GM13976 (cell line): ENCODE data around the gene STARD10.

ENCODE experiments used
- DNase-seq: peaks from one replicate; pipeline ENCODE4 v3.0.0; 2012; ENCODE audit warnings: low spot score
- CTCF ChIP-seq: IDR thresholded peaks from 2 replicates; pipeline ENCODE4 v1.5.1; 2012; ENCODE audit warnings: borderline replicate concordance, mild to moderate bottlenecking; ENCODE audit not compliant: insufficient read depth; ENCODE audit errors: extremely low read depth, missing control alignments, control extremely low read depth
- in situ Hi-C: fragments of 300-500 bp; cut with MboI; formaldehyde crosslinking; loops from one replicate; pipeline ENCODE4 v1.12.0; 2022; ENCODE audit warnings: low sequenced_read_pairs, mixed read lengths, inconsistent platforms; ENCODE audit not compliant: unreplicated experiment

STARD10 gene

GRCh38 chr11:72836111-72836510 lies 42.3 kb upstream of the STARD10 start:
- in situ Hi-C loops = loop anchor here (10.0 kb wide), 1 partner anchor 339 kb away; no protein-coding TSS in a partner anchor
- no peak for DNase-seq
- no peak for TF ChIP-seq CTCF

GRCh38 chr11:72834905-72835304 lies 41.1 kb upstream of the STARD10 start:
- in situ Hi-C loops = loop anchor here (10.0 kb wide), 1 partner anchor 340 kb away; no protein-coding TSS in a partner anchor
- TF ChIP-seq CTCF = no peak
- no peak for DNase-seq

GRCh38 chr11:72833811-72834493 lies 40.1 kb upstream of the STARD10 start:
- in situ Hi-C loops = loop anchor here (10.0 kb wide), 1 partner anchor 341 kb away; no protein-coding TSS in a partner anchor
- no peak for DNase-seq
- no peak for TF ChIP-seq CTCF

- no peak for DNase-seq
- in situ Hi-C loops = loop anchor here (10.0 kb wide), 1 partner anchor 342 kb away; no protein-coding TSS in a partner anchor
- no peak for TF ChIP-seq CTCF
These were observed 39.4 kb upstream of the STARD10 start for GRCh38 chr11:72833083-72833733.

- in situ Hi-C loops = loop anchor here (10.0 kb wide), 1 partner anchor 342 kb away; no protein-coding TSS in a partner anchor
- TF ChIP-seq CTCF = no peak
These were observed 38.6 kb upstream of the STARD10 start for GRCh38 chr11:72832301-72833082.

GRCh38 chr11:72831521-72832300 lies 37.9 kb upstream of the STARD10 start:
- peak; percentile 82 for TF ChIP-seq CTCF
- DNase-seq = peak; percentile 65
- in situ Hi-C loops = loop anchor here (10.0 kb wide), 1 partner anchor 343 kb away; no protein-coding TSS in a partner anchor

More at GRCh38 chr11:72832301-72833082, 38.6 kb upstream of the STARD10 start:
- DNase-seq = no peak
